GM21786 (cell line): ENCODE data around the gene DDI1.

Experiments used
- ATAC-seq: cut with Tn5 transposase; IDR thresholded peaks from one replicate; pipeline ENCODE4 v1.9.1; 2021; ENCODE audit not compliant: unreplicated experiment

Gene DDI1

DNA sequence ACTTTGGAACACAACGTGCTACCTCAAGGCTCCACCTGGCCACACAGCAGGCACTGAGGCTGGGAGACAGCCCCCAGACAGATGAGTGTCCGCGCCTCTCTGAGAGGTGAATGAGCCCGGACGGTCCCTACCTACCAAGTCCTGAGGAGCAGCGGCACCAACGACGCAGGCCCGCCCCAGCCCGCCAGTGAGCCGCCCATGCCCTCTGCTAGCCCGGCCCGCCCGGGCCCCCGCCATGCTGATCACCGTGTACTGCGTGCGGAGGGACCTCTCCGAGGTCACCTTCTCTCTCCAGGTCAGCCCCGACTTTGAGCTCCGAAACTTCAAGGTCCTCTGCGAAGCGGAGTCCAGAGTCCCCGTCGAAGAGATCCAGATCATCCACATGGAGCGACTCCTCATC is at the start of gene DDI1:
Gene DDI1, plus strand, starts transcription at position 53 of the 400 bp plus-strand sequence. Its CDS starts 183 bp downstream, at position 236.
- ATAC-seq = no peak

DNA sequence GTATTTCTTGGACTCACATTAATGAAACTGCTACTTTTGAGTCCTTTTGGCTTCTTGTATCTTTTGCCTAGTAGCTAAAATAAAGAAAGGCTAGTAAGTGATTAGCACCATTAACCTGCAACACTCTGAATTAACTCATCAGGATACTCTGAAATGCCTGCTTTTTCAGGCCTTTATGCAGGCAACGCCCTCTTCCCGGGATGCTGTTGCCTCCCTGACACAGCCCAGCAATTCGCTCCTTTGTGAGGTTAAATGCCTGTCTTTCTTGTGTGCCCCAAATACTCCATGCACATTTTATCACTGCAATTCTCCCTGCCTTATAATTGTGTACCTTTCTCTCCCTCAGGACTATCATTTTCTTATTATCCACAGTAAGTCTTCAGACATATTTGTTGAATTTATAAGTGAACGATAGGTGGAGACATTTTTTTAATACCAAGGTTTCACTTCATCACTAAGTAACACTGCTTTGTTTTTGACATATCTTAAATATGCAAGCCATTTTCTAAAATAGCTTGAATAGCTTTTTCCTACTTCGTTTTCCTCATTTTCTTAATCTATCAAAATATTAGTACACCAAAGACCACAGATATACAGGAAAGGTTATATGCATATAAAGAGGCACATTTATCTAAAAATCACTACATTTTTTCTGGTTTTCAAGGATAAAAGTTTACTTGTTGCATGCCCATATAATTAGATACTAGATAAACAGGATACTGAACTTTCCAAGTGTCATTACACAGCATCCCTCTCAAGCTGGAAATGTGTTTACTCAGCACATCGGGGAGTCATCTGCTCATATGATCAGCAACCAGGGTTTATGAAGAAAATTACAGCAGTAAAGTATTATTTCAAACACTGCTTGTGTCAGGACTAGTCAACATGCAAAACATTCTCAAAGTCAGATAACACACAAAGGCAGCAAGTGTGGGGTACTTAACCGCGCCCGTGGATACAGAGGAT is 48.5 kb upstream of the DDI1 start:
- no peak for ATAC-seq

DNA sequence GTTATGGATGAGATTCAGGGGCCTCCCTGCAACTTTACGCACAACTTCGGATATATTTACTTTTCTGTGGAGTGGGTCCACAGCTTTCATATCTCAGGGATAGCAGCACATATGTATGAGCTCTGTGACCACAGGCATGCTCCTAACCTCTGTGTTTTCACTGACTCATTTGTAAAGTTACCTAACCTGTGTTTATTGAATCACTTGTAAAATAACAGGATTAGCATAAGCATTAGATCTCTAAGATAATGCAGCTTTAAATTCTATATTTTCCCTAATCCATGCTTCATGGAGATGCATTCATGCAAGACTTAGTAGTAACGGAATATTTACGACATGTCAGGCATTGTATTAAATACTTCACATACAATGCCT is 47.9 kb upstream of the DDI1 start:
- ATAC-seq = no peak

DNA sequence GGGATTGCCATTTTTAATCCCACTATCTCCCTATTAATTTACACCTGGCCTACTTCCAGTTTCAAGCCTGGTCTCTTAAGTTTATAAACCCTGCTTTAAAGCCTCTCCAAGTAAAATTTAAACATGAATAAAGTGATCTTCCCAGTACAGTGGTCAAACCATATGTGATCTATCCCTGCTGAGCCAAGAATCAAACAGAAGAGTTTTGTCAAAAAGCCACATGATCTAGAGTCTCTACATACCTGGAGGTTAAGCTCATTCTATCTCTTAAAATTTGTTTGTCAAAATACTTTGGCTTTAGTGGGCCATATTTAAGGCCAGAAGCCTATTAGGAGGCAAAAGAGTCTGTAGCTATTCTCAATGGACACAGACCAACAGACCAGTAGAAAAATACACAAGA is 42.9 kb upstream of the DDI1 start:
- ATAC-seq = no peak

DNA sequence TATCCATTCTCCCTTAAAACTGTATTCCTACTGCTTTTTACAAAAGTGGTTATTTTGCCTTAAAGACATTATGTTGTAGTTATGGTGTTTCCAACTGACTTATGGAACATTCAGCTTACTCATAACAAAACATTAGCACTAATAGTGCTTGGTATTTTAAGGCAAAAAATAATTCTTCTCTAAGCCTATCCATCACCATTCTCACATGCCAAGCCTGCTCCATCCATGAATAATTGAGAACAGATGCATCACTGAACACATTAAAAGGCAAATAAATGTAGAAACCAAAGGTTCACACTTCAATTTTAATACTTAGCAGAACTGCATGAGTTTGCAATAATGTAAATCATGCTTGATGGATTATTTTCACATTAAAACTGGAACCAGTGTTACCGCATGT is 42.3 kb upstream of the DDI1 start:
- ATAC-seq = no peak

DNA sequence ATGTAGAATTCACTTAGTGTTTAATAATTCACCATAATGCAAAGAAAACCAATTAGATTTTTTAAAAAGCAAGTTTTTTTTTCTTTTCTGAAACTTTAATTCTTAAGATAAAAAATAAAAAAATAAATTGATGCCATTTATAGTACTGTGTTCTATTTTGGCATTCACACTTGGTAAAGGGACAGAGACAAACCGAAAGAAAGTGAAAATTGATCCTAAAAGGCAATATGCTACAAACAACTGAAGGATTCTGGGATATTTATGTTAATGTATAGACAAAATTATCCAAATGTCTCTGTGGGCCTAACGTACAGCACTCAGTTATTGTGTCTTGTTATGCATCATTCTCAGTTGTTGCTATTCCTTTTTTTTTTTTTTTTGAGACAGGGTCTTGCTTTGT is 41.9 kb upstream of the DDI1 start:
- ATAC-seq = no peak

DNA sequence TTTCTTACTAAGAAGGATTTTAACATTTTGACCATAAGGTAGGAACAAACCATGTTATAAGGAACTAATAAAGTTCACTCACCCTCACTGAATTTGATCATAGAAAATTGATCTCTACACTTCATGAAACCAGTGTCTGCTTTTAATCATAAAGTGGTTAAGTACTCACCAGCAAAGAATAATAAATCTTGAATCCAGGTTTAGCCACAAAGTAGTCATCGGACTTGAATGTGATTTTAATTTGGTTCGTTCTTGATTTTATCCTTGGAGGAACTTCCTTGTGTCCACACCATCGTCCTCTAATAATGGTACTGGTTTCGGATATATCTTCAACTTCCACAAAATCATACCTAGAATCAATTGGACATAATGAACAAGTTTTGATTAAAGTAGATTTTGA is 40.5 kb upstream of the DDI1 start:
- ATAC-seq = no peak

DNA sequence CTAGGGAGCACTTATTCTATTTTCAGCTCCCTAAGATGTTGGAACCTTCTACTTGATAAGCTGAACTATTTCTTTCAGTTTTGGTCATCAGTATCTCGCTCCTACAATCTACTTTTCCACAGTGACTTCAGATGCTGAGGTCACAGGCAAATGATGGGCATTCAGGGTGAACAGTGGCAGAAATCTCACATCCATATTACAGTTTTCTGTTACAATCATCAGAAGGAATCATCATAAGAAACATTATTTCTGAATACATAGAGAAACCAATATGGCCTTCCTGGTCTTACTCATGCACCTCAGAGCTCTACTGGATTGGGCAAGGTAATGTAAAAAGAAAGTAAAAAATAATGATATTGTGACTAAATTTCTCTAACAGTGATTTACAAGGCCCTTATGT is 39.4 kb upstream of the DDI1 start:
- no peak for ATAC-seq

DNA sequence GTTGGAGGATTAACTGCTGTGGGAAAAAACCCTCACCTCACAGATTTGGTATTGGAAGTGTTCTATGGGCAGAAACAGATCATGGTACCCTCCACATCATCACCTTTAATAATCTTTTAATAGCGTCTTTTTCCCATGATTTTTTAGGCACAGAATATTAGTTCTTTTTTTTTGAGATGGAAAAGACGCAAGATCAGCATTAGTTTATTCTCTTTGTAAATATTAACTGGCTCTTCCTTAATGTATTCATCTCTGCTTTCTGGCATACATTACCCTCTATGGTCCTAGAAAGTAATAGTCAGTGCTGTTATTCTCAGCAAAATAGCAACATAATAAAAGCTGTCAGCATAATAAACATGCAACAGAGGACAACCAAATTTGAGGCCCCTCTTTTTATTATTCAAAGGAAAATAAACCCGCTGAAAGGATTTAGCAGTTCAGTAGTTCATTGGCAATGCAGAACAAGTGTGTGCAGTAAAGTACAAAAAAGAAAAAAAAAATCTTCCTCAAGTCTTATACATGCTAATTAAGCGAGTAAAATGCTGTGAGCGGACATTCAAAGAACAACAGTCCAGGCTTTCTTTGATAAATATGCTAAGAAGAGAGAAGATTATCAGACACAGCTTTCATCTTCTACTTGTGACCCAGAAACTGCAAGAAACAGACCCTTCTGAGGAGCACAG is 37.5 kb upstream of the DDI1 start:
- no peak for ATAC-seq

DNA sequence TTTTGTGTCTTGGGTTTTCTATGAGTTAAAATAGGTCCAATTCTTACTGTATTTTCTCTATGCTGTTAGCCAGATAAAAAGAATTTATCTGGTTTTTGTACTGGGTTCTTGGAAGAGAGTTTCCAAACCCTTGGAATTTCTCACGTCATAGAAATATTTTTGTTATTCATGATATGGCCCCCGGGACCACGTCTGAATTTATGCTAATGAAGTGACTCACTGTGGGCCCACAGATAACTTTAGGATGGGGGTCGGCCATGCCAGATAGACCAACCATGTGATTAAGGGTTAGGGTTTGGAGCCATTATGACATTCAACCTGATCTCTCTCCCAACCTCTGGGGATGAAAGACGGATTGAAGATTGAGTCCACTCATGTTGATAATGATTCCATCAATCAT is 35.6 kb upstream of the DDI1 start:
- ATAC-seq = no peak

DNA sequence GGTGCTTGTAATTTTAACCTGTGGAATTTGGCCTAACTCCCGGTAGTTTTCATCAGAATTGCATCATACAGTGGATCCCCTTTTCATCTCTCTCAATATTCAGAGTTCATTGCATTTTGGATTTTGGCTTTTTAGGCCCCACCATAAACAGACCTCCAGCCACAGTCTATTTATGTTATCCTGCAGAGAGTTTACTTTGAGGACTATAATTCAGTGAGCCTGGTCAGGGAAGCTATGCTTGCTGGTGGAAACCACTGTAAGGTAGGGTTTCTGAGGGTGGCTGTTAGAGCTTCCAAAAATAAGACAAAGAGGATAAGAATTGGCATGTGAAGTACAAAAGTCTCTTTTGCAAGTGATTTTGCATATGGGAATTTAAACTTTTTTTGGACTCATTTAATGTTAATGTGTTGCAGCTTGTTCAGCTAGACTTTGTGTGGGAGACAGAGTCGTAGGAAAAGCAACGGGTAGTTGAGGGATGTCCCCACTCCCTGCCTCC is 34.8 kb upstream of the DDI1 start:
- ATAC-seq = no peak

DNA sequence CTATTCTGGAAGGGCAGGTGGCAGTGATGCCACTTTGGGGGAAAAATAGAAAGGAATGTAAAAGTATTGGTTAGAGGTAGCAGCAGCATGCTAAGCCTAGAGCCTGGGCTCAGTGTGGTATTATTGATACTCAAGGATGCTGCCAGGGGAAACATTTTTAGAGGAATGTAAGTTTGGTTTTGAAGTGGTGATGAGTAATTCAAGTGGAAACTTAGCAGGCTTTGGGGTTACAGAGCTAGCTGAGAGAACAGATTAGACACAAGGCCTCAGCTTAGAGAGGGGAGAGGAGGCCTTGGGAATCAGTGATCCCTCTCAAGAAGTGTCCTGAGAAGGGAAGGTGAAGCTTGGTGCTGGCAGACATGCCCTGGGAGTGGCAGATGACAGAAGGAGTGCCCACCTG is 32.9 kb upstream of the DDI1 start:
- no peak for ATAC-seq

DNA sequence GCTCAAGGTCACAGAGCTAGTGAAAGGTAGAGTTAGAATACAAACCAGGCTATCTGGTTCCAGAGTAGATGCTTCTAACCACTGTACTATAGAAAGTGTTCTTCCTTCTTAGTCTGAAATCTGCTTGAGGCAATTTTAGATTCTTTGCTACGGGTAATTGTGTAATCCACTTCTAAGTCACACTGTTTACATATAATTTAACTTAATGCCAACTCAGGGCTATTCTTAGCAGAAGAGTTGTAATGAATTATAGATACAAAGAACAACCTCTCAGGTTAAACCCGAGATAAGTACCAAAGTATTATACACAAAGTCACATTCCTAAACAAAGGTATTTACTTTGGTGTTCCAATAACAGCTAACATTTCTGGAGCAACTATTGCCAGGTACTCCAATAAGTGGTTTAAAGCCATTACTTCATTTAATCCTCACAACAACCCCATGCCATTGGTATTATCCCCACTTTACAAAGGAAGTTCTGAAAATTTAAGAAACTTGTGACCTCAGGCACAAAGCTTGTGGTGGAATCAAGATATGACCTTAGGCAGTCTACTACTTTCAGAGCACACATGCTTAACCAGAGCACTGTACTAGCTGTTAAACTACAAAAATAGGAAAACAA is 31.1 kb upstream of the DDI1 start:
- no peak for ATAC-seq

DNA sequence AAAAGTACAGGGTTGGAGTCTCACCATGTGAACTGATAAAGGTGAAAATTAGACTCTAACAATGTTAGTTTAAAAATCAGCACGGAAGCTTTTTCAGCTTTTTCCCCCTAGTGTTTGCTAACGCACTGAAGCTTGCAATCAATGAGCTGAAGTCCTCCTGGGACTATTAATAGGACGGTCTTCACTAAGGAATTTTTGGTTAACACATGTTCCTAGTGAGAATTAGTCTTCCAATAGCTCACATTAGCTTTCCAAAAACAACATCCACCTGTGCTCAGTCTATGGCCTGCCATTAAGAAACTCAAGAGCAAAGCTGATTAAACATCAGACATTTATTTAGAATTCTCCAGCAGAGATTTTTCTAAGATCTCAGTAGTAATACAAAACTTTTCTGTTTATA is 26.7 kb upstream of the DDI1 start:
- ATAC-seq = no peak

DNA sequence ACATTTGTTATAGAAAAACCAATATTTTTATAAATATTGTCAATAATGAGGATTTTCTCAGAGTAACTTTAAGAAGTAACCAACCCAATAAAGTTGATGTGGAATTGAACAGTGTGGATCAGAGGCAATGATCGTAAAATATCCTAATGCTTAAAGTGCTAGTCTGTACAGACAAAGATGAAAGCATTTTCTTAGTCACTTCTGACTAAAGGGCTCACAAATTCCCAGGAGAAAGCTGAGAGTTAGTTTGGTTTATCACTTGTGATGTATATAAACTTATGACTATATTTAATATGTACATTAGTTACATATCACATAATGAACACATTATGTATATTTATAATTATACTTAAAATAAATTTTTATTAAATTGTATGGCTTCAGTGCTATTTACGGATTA is 25.4 kb upstream of the DDI1 start:
- no peak for ATAC-seq

DNA sequence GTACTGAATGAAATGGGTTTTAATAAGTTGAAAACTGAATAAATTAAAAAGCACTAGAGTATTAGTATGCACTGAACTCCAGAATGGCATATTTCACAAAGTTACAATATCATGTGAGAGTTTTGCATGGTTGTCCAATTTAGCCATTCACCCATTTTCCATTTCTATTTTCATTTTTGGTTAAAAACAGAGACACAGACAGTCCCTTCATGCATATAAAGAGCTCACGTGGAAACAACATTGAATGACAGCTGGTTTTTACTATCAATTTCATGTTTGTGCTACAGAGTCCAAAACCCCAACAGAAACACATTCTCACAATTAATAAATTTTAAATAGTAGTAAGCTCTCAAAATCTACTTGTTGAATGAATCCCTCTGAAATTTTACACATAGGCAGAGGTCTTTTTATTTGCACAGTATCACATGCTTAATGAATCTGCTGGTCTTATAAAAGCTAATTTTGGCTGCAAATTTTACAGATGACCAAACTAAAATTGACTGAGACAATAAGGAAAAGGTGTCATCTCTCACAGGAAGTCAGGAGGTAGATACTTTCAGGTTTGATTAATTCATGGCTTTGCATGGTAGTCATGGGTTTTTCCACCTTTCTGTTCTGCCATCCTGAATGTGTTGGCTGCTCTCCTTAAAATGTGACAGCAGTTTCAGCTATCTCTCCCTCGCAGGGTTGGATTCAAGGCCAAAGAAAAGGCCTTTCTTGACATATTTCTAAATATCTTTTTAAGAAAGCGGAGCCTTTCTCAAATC is 20.6 kb upstream of the DDI1 start:
- peak; percentile 89 for ATAC-seq

DNA sequence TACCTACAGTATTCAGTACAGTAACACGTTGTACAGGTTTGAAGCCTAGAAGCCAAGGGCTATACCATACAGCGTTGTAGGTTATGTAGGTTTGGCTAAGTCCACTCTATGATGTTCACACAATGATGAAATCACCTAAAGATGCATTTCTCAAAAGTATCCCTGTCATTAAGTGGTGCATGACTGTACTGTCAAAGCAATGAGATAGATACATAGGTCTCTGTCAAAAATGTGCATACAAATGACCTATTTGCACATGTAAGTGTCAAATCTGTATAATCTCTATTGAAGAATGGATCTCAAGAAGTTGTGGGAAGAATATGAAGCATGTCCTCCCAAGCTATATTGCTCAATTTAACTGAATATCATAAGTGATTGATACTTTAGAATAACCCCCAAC is 11.9 kb upstream of the DDI1 start:
- no peak for ATAC-seq

DNA sequence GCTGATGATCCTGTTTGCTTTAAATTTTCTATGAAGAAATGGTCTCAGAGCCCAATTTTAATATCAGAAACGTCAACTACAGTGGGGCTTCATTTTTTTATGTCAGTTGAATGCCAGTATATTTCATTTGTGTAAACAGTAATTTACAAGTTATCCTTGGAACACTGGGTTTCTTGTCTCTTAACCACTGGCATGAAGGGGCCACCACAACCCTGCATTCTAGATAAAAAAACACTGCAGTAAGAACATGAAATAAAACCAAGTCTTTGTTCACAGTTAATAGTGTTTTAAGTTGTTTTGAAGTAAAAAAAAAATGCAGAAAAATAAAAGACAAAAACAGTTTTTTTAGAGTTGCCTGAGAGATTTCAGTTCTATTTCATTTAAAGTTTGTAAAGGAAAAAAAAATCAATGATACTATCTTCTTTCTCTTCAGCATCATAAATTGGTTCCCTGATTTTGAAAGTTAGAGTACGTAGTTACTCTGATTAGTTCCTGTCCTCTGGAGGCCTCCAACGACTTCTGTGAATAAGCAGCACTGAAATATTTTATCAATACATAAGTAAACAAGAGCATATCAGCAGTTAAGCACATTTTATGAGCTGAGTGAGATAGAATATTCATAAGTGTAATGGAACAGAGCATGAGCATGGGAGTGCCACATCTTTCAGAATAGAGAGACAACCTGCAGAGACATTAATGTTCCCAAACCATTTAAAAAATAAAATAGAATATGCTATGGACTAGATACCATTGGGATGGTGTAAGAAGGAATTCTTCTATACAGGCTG is 7.8 kb upstream of the DDI1 start:
- no peak for ATAC-seq

DNA sequence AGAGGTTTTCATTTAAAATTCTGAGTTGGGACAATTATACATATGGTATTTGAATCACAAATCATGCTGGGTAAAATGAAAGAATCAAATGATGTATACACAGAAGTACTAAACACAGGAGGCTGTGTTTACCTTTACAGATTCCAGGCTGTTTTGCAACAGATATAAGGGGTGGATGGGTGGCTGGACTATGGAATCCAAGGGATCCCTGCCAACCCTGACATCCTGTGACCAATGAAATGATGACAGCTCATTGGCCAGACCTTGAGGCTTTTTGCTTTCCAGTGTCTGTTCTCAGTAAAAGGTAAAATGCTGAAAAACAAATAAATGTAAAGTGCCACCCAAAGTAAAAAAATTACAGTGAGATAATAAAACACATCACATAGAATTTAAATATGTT is 3.3 kb upstream of the DDI1 start:
- no peak for ATAC-seq

DNA sequence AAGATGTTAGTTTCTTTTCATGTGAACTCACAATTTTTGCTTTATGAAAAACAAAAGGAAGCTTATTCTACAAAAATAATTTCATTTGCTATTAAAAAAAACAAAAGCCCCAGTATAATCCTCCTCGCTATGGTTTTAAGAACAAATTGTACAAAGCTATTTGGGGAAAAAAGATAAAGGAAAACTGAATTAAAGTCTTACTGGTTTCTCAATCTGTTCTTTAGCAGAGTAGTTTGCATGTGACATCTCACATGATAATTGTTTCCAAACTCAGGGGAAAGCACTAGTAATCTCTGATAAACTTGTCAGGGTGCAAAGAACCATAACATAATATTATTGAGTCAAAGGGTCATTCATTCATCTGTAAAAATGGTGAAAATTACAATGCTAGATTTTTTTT is 2.9 kb upstream of the DDI1 start:
- no peak for ATAC-seq
